SK-N-MC (cell line): ENCODE results near the gene VEPH1.

Source experiments
- EZH2 ChIP-seq: fragments of 200-600 bp; sonication (generic); IDR thresholded peaks from one replicate; pipeline ENCODE4 v1.6.1; 2017; ENCODE audit warnings: antibody characterized with exemption
- FOXP2 ChIP-seq: optimal IDR thresholded peaks from 2 replicates; pipeline ENCODE3; 2011; ENCODE audit warnings: mild to moderate bottlenecking, moderate library complexity; ENCODE audit not compliant: insufficient read depth; ENCODE audit errors: extremely low read length, control extremely low read depth
- POLR2AphosphoS5 ChIP-seq: IDR thresholded peaks from 2 replicates; pipeline ENCODE4 v1.6.1; 2012; ENCODE audit warnings: mild to moderate bottlenecking, low read depth, low read length, borderline replicate concordance

- no peak for TF ChIP-seq EZH2
- no peak for TF ChIP-seq POLR2AphosphoS5
- no peak for TF ChIP-seq FOXP2
Measured at GRCh38 chr3:157284688-157285087, 218.5 kb downstream of the VEPH1 start.
